Ishikawa (cell line): Measurements from ENCODE around the gene FBXW5.

ENCODE experiments used
- FOXM1 ChIP-seq: IDR thresholded peaks from 2 replicates; pipeline ENCODE4 v1.6.1; 2012; ENCODE audit warnings: low read depth, borderline replicate concordance
- NFIC ChIP-seq: IDR thresholded peaks from 2 replicates; pipeline ENCODE4 v1.6.1; 2012
- TF ChIP-seq, protein P1 (sequence below): IDR thresholded peaks from 2 replicates; pipeline ENCODE4 v1.6.1; 2012

DNA sequence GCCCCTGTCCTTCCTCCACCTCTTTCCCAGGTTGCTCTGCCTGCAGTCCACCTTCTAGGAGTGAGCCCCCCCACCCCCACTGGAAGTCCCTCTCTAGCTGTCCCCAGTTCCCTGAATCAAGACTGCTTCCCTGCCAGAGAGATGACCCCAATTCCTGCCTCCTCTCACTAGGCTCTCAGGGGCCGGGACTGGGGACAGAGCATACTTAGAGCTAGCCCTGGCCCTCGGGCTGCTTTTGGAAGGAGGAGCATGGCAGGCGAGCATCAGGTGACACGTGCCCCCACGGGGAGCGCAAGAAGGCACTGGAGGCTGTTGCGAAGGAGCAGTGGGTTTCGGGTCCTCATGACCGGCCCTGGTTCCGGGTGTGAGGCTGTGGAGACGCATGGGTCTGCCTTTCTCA is 48.5 kb downstream of the FBXW5 start:
- TF ChIP-seq FOXM1 = no peak
- TF ChIP-seq, protein P1, sequence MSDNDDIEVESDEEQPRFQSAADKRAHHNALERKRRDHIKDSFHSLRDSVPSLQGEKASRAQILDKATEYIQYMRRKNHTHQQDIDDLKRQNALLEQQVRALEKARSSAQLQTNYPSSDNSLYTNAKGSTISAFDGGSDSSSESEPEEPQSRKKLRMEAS = no peak
- no peak for TF ChIP-seq NFIC
